GM19463 (cell line): ENCODE results near the gene BRSK1.

ENCODE experiments used
- ATAC-seq: cut with Tn5 transposase; IDR thresholded peaks from one replicate; pipeline ENCODE4 v1.9.1; 2021; ENCODE audit warnings: mild to moderate bottlenecking, moderate library complexity; ENCODE audit not compliant: unreplicated experiment

The BRSK1 gene

DNA sequence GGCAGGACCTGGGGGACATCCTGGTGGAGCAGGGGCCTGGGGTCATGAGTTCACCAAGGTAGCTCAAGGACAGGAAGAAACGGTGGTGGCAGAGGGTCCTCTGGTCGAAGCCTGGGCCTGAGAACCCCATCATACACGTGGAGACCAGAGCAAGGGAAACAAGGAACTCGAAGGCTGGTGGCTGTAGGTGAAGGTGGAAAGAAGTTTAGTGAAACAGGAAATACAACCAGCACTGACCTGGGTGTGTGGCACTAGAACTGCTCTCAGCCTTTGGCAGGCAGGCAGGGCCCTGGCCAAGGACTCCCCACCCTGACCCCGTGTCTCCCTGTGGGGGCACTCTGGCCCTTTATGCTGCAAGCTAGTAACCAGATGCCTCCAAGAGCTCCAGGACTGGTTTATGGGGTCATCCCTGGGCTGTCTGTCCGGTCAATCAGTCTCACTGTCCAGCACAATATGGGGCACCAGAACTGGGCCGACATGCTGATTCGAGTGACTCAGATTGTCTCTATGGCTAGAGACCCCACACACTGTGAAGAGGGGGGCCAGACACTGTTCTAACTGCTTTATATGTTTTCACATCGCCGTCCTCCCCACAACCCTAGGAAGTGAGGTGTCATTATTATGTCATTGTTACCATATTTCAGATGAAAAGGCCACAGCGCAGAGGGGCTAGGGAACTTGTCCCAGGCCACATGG lies 67.0 kb downstream of the BRSK1 start:
- ATAC-seq: no peak

DNA sequence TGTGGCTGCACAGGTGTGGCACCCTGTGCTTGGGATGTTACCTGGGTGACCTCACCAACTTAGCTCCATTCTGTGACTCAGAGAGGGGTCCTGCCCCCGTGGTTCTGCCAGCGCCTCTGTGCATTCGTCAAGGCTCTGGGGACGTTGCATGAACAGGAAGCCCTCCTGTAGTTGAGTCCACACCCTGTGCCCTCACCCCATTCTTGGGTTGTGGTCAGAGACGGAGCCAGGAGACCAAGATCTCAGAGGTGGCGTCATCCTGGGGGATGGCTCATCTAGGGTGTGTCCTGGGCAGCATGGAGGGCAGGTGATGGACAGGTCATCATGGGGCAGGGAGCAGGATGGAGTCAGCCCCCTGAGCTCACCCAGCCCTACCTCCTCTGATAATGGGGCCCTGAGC lies 68.2 kb downstream of the BRSK1 start:
- ATAC-seq: no peak

GRCh38 chr19:55352549-55353145 lies 68.8 kb downstream of the BRSK1 start:
- no peak for ATAC-seq

GRCh38 chr19:55353356-55353802 lies 69.6 kb downstream of the BRSK1 start:
- no peak for ATAC-seq

DNA sequence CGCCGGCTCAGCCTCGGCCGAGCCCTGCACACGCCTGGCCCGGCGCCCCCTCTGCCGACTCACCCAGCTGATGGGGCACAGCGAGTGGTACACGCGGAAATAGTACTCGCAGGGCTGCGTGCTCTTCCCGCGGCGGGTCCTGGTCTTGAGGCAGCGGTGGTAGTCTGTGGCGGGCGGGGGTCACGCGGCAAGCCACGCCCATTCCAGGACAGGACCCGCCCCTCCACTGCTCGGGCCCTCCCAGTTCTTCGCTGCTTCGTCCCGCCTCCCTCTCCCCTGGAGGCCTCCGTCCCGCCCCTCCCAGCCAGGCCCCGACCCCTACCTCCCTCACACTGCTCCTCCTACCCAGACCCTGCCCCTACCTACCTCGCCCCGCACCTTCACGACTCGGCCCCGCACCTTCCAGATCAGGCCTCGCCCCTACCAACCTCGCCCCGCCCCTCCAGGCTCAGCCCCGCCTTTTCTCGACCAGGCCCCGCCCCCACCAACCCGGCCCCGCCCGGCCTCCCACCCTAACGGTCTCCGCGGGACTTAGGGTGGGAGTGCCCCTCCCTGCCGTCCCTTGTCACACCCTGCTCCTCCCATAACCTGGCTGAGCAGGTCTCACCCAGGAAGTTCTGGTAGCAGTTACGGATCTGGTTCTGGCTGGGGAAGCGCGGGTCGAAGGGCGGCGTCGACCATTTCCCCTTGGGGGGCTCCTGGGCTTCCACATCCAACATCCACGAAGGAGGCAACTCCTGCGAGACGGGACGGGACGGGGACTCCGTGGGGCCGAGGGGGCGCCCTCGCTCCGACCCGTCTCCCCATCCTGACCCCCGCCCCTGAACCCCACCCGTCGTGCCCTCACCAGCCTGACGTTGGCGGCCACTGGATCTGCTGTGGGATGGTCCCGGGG lies 70.3 kb downstream of the BRSK1 start:
- ATAC-seq: no peak

DNA sequence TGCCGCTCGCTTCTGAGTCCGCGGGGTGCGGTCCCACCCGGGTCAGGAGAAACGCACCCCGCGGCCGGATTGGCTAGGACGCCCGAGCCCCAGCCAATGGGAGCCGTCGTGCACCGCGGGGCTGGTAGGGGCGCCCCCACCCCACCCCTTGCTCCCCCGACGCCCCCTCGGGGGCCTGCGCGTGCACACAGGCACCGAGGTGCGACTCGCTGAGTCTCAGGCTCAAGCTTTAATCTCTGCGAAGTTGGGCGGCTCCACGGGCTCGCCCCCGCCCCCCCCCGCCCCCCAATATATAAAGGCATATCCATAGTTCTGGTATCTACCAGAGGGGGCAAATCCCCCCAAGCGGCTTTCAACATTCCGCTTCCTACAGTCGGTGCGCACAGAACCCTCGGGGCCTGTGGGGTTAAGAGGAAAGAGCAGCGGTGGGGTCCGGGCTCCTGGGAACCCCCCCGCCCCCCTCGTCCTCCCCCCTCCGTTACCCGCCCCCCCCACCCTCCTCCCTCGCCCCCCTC lies 71.0 kb downstream of the BRSK1 start, which contains the start of gene COX6B2:
TSS of gene COX6B2 (minus strand) at position 22 of the 515 bp plus-strand sequence. CDS start 198 bp downstream, outside the sequence.
- no peak for ATAC-seq

DNA sequence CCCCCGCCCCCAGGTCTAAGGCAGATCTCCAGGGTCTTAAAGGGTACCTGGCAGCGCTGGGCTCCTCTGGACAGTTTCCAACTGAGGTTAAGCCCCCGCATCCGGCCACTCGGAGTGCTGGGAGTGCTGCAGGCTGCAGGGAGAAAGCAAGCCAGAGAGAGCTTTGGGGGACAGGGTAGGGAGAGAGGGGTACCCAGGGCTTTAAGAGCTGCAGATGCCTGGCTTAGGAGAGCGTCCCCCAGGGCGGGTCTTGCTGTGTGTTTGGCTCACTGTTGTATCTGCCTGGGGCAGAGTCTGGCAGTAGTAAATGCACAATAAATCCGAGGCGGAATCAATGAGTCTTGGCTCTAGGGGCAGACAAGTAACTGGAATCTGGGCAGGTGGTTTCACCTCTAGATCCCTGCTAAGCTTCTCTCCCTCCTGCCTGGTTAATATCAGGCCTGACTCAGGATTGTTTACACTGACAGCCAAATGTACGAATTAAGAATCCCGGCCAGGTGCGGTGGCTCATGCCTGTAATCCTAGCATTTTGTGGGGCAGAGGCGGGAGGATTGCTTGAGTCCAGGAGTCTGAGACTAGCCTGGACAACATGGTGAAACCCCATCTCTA lies 71.5 kb downstream of the BRSK1 start:
- ATAC-seq: no peak

DNA sequence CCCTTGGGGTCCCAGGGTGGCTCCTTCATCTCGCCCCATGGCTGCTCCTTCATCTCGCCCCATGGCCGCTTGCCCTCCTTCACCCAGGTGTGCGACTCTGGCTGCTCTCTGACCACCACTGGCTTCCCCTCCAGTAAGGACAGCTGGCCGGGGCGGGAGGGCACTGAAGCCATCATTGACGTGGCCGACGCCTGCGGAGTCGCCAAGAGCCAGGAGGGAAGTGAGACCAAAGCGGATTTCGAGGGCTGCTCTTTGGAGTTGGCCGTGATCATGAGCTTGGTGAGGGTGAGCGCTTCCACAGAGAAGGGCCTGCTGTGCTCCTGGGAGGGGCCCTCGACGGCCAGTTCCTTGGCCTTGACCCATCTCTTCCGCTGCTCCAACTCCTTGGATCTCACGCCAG lies 74.7 kb downstream of the BRSK1 start:
- ATAC-seq: no peak

DNA sequence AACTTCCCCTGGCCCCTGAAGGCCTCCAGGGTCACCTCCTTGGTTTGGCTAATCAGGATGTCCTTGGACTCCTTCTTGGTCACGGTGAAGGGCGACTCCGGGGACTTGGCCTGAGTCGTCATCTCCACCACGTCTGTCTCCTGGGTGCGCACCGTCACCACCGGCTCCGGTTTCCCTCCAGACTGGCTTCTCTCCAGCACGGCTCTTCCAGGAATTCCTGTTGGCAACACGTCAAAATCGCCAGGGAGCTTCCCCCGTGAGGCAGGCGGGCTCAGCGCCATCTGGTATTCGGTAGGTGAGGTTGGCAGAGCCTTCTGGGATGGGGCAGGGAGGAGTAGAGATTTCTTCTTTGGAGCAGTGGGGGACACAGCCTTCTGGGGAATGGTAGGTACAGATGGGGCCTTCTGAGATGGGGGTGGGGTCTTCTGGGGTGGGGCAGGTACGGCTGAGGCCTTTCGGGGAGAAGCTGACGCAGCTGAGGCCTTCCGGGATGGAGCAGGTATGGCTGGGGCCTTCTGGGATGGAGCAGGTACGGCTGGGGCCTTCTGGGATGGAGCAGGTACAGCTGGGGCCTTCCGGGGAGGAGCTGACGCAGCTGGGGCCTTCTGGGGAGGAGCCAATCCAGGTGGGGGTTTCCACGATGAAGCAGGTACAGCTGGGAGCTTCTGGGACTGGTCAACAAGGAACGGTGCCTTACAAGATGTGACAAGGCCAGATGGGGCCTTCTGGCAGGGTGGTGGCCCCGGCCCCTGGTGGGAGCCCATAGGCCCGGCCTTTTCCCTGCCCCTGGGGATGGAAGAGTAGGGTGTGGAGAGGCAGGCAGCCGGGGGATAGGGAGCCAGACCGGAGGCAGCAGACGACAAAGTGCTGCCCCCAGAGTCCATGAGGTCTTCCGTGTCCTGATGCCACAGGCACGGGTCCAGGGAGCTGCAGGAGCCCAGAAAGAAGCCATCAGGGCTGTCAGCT lies 75.4 kb downstream of the BRSK1 start:
- no peak for ATAC-seq

- no peak for ATAC-seq
These were observed 77.1 kb downstream of the BRSK1 start for GRCh38 chr19:55360902-55361301.
